SK-N-SH (cell line): ENCODE results near the gene CP. TPM values are rescaled to one million over a fixed set of nuclear protein-coding genes. Genes with fewer than 3 reads are reported as not detected.

Experiments used
- CTCF ChIA-PET: fragments of 300-600, 350-600 bp; formaldehyde crosslinking; extraction: SDS; loops from one replicate; lab custom pipeline; 2021; lab: Yijun Ruan, JAX
- POLR2A ChIA-PET: fragments of 350-600 bp; sonication (Branson Sonifier 250); formaldehyde crosslinking; extraction: SDS; loops from one replicate; lab custom pipeline; 2020; ENCODE audit warnings: antibody characterized with exemption, inconsistent platforms; lab: Yijun Ruan, JAX
- DNase-seq: peaks from one replicate; pipeline ENCODE4 v3.0.0; 2012
- H2AFZ ChIP-seq: fragments of 200-600 bp; sonication (generic); 2 replicates; pipeline ENCODE4 v1.8.1; 2016; ENCODE audit warnings: antibody characterized with exemption, mild to moderate bottlenecking, low read depth
- H3F3A ChIP-seq: fragments of 200-600 bp; sonication (generic); replicated peaks from 2 replicates; pipeline ENCODE3; 2016; ENCODE audit warnings: antibody characterized with exemption, mild to moderate bottlenecking; ENCODE audit not compliant: insufficient read depth
- H3K27ac ChIP-seq, 2 experiments: fragments of 200-500 bp in 1 of 2; fragments of 200-600 bp in 1 of 2; sonication (Bioruptor generic) in 1 of 2; sonication (generic), shearing (Covaris generic) in 1 of 2; 2 replicates each; pipeline versions ENCODE4 v1.5.1 to v1.6.1; 2014 to 2016; ENCODE audit warnings: low read depth in 2 of 2, inconsistent platforms in 1 of 2, low read length in 1 of 2, mild to moderate bottlenecking in 1 of 2, mixed read lengths in 1 of 2
- H3K27me3 ChIP-seq: fragments of 200-600 bp; sonication (generic), shearing (Covaris generic); 2 replicates; pipeline ENCODE4 v1.6.1; 2016; ENCODE audit warnings: mixed run types; ENCODE audit not compliant: insufficient read depth
- H3K36me3 ChIP-seq, 2 experiments: fragments of 200-500 bp in 1 of 2; fragments of 200-600 bp in 1 of 2; sonication (Bioruptor generic) in 1 of 2; sonication (generic) in 1 of 2; replicated peaks in 1 of 2; 2 replicates each; pipeline versions ENCODE3 to v1.5.1; 2014 to 2016; ENCODE audit warnings: low read length in 1 of 2, mild to moderate bottlenecking in 1 of 2; ENCODE audit not compliant: insufficient read depth in 2 of 2, control insufficient read depth in 1 of 2
- H3K4me1 ChIP-seq, 2 experiments: fragments of 200-500 bp in 1 of 2; fragments of 200-600 bp in 1 of 2; sonication (Bioruptor generic) in 1 of 2; sonication (generic), shearing (Covaris generic) in 1 of 2; 2 replicates each; pipeline versions ENCODE4 v1.5.1 to v1.6.1; 2014 to 2016; ENCODE audit warnings: low read depth in 1 of 2, low read length in 1 of 2, mixed run types in 1 of 2; ENCODE audit not compliant: insufficient read depth in 2 of 2, control insufficient read depth in 1 of 2
- H3K4me2 ChIP-seq: fragments of 200-600 bp; sonication (generic), shearing (Covaris generic); 2 replicates; pipeline ENCODE4 v1.6.1; 2017; ENCODE audit warnings: mixed run types
- H3K4me3 ChIP-seq, 2 experiments: fragments of 200-500 bp in 1 of 2; fragments of 200-600 bp in 1 of 2; sonication (Bioruptor generic) in 1 of 2; sonication (generic), shearing (Covaris generic) in 1 of 2; 2 replicates each; pipeline versions ENCODE4 v1.5.1 to v1.8.1; 2014 to 2016; ENCODE audit warnings: low read depth in 2 of 2, inconsistent platforms in 1 of 2, low read length in 1 of 2, mild to moderate bottlenecking in 1 of 2, mixed read lengths in 1 of 2, moderate library complexity in 1 of 2
- H3K79me2 ChIP-seq: fragments of 200-600 bp; sonication (generic); 2 replicates; pipeline ENCODE4 v1.8.1; 2017; ENCODE audit warnings: mild to moderate bottlenecking; ENCODE audit not compliant: insufficient read depth
- H3K9ac ChIP-seq: fragments of 200-600 bp; sonication (generic); 2 replicates; pipeline ENCODE4 v1.6.1; 2017; ENCODE audit warnings: mixed run types
- H3K9me2 ChIP-seq: fragments of 200-600 bp; sonication (generic); 2 replicates; pipeline ENCODE4 v1.6.1; 2017; ENCODE audit warnings: mixed run types
- H3K9me3 ChIP-seq: fragments of 200-600 bp; sonication (generic); 2 replicates; pipeline ENCODE4 v1.6.1; 2017; ENCODE audit warnings: mixed run types, mild to moderate bottlenecking, moderate library complexity
- H4K20me1 ChIP-seq: fragments of 200-600 bp; sonication (generic); 2 replicates; pipeline ENCODE4 v1.6.1; 2017; ENCODE audit warnings: mild to moderate bottlenecking, mixed run types; ENCODE audit not compliant: insufficient read depth
- FOSL2 ChIP-seq: IDR thresholded peaks from 2 replicates; pipeline ENCODE4 v1.4.0; 2012; ENCODE audit warnings: low read depth, mild to moderate bottlenecking, moderate library complexity, borderline replicate concordance
- FOXM1 ChIP-seq: IDR thresholded peaks from 2 replicates; pipeline ENCODE4 v1.4.0; 2012; ENCODE audit warnings: low read depth, mild to moderate bottlenecking
- GABPA ChIP-seq: IDR thresholded peaks from 2 replicates; pipeline ENCODE4 v1.4.0; 2012; ENCODE audit warnings: low read depth, mild to moderate bottlenecking
- GATA2 ChIP-seq: sonication (generic); formaldehyde crosslinking; IDR thresholded peaks from 2 replicates; pipeline ENCODE4 v1.5.0; 2020; ENCODE audit warnings: mild to moderate bottlenecking, missing genetic modification reagents
- JUND ChIP-seq: IDR thresholded peaks from 2 replicates; pipeline ENCODE4 v1.4.0; 2012
- MEF2A ChIP-seq: IDR thresholded peaks from 2 replicates; pipeline ENCODE4 v1.4.0; 2012; ENCODE audit warnings: low read depth, borderline replicate concordance
- RFX5 ChIP-seq: IDR thresholded peaks from 2 replicates; pipeline ENCODE4 v1.6.1; 2012; ENCODE audit warnings: mild to moderate bottlenecking, improper control_type of control experiment, low read length
- SIN3A ChIP-seq: IDR thresholded peaks from 2 replicates; pipeline ENCODE4 v1.6.1; 2012; ENCODE audit warnings: low read depth, mild to moderate bottlenecking, low read length, moderate library complexity, borderline replicate concordance
- SMC3 ChIP-seq: IDR thresholded peaks from 2 replicates; pipeline ENCODE4 v1.6.1; 2012; ENCODE audit warnings: low read depth, low read length, improper control_type of control experiment
- TCF12 ChIP-seq: IDR thresholded peaks from 2 replicates; pipeline ENCODE4 v1.4.0; 2012
- TEAD4 ChIP-seq: IDR thresholded peaks from 2 replicates; pipeline ENCODE4 v1.4.0; 2012; ENCODE audit warnings: mild to moderate bottlenecking, borderline replicate concordance; ENCODE audit not compliant: insufficient read depth
- YY1 ChIP-seq: IDR thresholded peaks from 2 replicates; pipeline ENCODE4 v1.4.0; 2012; ENCODE audit warnings: low read depth, mild to moderate bottlenecking
- WGBS: methylation state at CpG from one replicate; pipeline ENCODE4 v1.1.6; 2017; ENCODE audit warnings: low lambda C conversion rate; 5-methylcytosine and 5-hydroxymethylcytosine counted together
- polyA plus RNA-seq, 3 experiments: library from polyadenylated mRNA; depleted of rRNA; stranded (reverse); fragments of >200 nt; gene quantifications; 2 replicates each; pipeline ENCODE4 v1.2.3, GENCODE V29; 2012
- TF ChIP-seq, protein P1 (sequence below): IDR thresholded peaks from 2 replicates; pipeline ENCODE4 v1.4.0; 2012; ENCODE audit warnings: low read depth, borderline replicate concordance

Gene CP
- polyA plus RNA-seq, 1 of the 3 experiments (the other 2 are of a cell fraction): not detected

DNA sequence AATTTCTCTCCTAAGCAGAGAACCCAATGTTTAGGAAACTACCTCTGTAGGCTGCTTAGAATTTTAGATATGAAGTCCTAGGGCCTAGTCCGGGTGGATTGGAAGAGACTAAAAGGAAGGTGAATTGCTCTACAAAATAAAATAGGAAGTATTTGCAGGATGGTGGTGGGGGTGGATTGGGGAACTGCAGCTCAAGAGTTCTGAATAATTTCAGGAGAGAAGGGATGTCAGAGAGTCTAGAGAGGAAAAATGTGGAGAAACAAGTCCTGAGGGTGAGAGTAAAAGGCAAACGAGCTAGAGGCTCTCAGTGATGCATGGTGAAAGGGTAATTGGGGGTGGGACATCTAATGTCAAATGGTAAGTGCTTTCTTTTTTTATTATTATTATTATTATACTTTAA is 10.2 kb upstream of the CP start:
- H3K4me2 ChIP-seq: no peak overlapping the region
- H3K4me3 ChIP-seq: no peak overlapping the region
- no peaks in the 10 kb centered on the region for H3K79me2 ChIP-seq
- peaks cover 0 to 2% of the 10 kb centered on the region in 2 experiments; a peak in 1 of 4 replicates for H3K4me1 ChIP-seq
- ChIA-PET POLR2A (no interaction called here), CTCF (no interaction called here)
- no peak overlapping the region for H3K27ac ChIP-seq
- H2AFZ ChIP-seq: no peak overlapping the region
- no peaks in the 10 kb centered on the region for H3K36me3 ChIP-seq
- no peak overlapping the region for H3K9ac ChIP-seq
- no peaks in the 10 kb centered on the region for H3F3A ChIP-seq
- H3K9me2 ChIP-seq: no peaks in the 10 kb centered on the region
- TF ChIP-seq JUND: no peak
- no peak for TF ChIP-seq MEF2A
- no peak for TF ChIP-seq RFX5
- no peak for TF ChIP-seq TCF12
- TF ChIP-seq YY1: no peak
- TF ChIP-seq SIN3A: no peak
- TF ChIP-seq, protein P1, sequence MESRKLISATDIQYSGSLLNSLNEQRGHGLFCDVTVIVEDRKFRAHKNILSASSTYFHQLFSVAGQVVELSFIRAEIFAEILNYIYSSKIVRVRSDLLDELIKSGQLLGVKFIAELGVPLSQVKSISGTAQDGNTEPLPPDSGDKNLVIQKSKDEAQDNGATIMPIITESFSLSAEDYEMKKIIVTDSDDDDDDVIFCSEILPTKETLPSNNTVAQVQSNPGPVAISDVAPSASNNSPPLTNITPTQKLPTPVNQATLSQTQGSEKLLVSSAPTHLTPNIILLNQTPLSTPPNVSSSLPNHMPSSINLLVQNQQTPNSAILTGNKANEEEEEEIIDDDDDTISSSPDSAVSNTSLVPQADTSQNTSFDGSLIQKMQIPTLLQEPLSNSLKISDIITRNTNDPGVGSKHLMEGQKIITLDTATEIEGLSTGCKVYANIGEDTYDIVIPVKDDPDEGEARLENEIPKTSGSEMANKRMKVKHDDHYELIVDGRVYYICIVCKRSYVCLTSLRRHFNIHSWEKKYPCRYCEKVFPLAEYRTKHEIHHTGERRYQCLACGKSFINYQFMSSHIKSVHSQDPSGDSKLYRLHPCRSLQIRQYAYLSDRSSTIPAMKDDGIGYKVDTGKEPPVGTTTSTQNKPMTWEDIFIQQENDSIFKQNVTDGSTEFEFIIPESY: no peak
- TF ChIP-seq FOSL2: no peak
- DNase-seq: no peak
- peaks cover 3% of the 10 kb centered on the region; the same call in 1 of the 2 replicates for H3K9me3 ChIP-seq
- no peaks in the 10 kb centered on the region for H3K27me3 ChIP-seq
- H4K20me1 ChIP-seq: no peaks in the 10 kb centered on the region
- WGBS: 62% methylated on average over 2 of the region's 2 CpGs

DNA sequence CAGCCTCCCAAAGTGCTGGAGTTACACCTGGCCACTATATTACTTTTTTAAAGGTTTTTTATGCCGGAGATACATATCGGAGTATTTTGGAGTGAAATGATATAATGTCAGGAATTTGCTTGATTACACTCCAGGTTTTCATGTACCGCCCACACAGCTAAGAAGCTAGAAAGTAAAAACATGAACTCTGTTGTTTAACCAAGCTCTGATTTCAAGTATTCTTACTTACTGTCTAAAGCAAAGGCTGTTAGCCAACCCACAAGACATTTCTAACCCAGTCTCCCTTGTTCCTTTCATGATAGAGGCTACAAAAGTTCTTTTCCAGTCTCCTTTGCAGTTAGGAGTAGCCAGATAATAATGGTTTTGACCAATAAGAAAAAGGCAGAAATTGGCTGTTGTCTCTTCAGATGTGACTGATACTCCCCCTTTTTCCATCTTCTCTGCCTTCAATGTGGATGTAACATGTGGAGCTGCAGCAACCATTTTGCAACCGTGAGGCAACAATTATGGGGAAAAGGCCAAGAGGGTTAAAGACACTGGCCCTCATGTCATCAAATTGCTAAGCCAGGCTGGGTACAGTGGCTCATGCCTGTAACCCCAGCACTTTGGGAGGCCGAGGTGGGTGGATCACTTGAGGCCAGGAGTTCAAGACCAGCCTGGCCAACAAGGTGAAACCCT is 6.1 kb upstream of the CP start:
- Histone ChIP-seq H3K36me3 (no peaks in the 10 kb centered on the region), H3K4me3 (no peak overlapping the region), H3K9me2 (no peaks in the 10 kb centered on the region), H3F3A (no peaks in the 10 kb centered on the region), H3K27me3 (no peaks in the 10 kb centered on the region), H3K9me3 (peaks cover 3% of the 10 kb centered on the region; the same call in 1 of the 2 replicates), H3K79me2 (no peaks in the 10 kb centered on the region), H3K4me2 (no peak overlapping the region), H3K9ac (no peak overlapping the region), H3K4me1 (peaks cover 0 to 11% of the 10 kb centered on the region in 2 experiments; a peak in 2 of 4 replicates), H2AFZ (no peak overlapping the region), H4K20me1 (no peaks in the 10 kb centered on the region), H3K27ac (no peak overlapping the region)
- WGBS: 87% methylated on average over 4 of the region's 5 CpGs
- ChIA-PET CTCF (no interaction called here), POLR2A (no interaction called here)
- DNase-seq: no peak
- TF ChIP-seq SMC3 (no peak), TEAD4 (no peak), FOXM1 (no peak), JUND (no peak), MEF2A (no peak), TCF12 (no peak), GABPA (no peak), GATA2 (CRISPR knock-in tag) (no peak)
